Liver (tissue), 9 donors: ENCODE results near the gene DHRSX. TPM values are rescaled to one million over a fixed set of nuclear protein-coding genes. Genes with fewer than 3 reads are reported as not detected.
"Not testable (repeated sequence)": the region's sequence is repeated elsewhere in the genome, so short reads cannot be mapped to it uniquely, and the experiment has no call there.

Experiments used
- DNase-seq: peaks from one replicate; pipeline ENCODE4 v3.0.0-alpha.2; 2017; ENCODE audit warnings: low spot score
- H3K27ac ChIP-seq, 2 donors: one replicate each; pipeline ENCODE4 v1.7.0; 2013; ENCODE audit warnings: inconsistent platforms in 2 of 2, low read length in 2 of 2, control low read depth in 1 of 2, low read depth in 1 of 2, mild to moderate bottlenecking in 1 of 2
- H3K27me3 ChIP-seq, 4 donors: one replicate each; pipeline versions ENCODE4 v1.6.1 to v1.7.0; 2013; ENCODE audit warnings: low read length in 3 of 4, inconsistent platforms in 1 of 4, mild to moderate bottlenecking in 1 of 4, moderate library complexity in 1 of 4; ENCODE audit not compliant: control insufficient read depth in 4 of 4, insufficient read depth in 4 of 4
- H3K36me3 ChIP-seq, 4 donors: one replicate each; pipeline versions ENCODE4 v1.6.1 to v1.7.0; 2013; ENCODE audit warnings: low read length in 3 of 4, mild to moderate bottlenecking in 3 of 4, low read depth in 1 of 4, moderate library complexity in 1 of 4; ENCODE audit not compliant: control insufficient read depth in 4 of 4, insufficient read depth in 3 of 4
- H3K4me1 ChIP-seq, 4 donors: one replicate each; pipeline versions ENCODE4 v1.6.1 to v1.7.0; 2013; ENCODE audit warnings: low read length in 3 of 4, mild to moderate bottlenecking in 3 of 4, moderate library complexity in 1 of 4; ENCODE audit not compliant: control insufficient read depth in 4 of 4, insufficient read depth in 4 of 4
- H3K4me3 ChIP-seq, 3 donors: one replicate each; pipeline versions ENCODE4 v1.6.1 to v1.7.0; 2013; ENCODE audit warnings: low read length in 3 of 3, control low read depth in 1 of 3, low read depth in 1 of 3, mild to moderate bottlenecking in 1 of 3
- H3K9ac ChIP-seq, 2 donors: one replicate each; pipeline ENCODE4 v1.7.0; 2013; ENCODE audit warnings: low read length in 2 of 2, mild to moderate bottlenecking in 2 of 2, moderate library complexity in 2 of 2, control low read depth in 1 of 2, low read depth in 1 of 2
- H3K9me3 ChIP-seq, 4 donors: one replicate each; pipeline versions ENCODE4 v1.6.1 to v1.7.0; 2013; ENCODE audit warnings: low read length in 3 of 4; ENCODE audit not compliant: control insufficient read depth in 4 of 4
- ATF3 ChIP-seq: IDR thresholded peaks from 2 replicates; pipeline ENCODE4 v1.6.1; 2016; ENCODE audit warnings: antibody characterized with exemption
- EGR1 ChIP-seq, 2 donors: IDR thresholded peaks; 2 replicates each; pipeline ENCODE4 v1.6.1; 2016 to 2018; ENCODE audit warnings: antibody characterized with exemption in 2 of 2, low read depth in 2 of 2
- FOXA1 ChIP-seq: IDR thresholded peaks from 2 replicates; pipeline ENCODE4 v1.6.1; 2016; ENCODE audit warnings: antibody characterized with exemption
- FOXA2 ChIP-seq: IDR thresholded peaks from 2 replicates; pipeline ENCODE4 v1.6.1; 2016; ENCODE audit warnings: antibody characterized with exemption
- GABPA ChIP-seq, 2 donors: IDR thresholded peaks in 1 of 2; conservative IDR thresholded peaks in 1 of 2; 2 replicates each; pipeline ENCODE4 v1.6.1; 2016; ENCODE audit warnings: antibody characterized with exemption in 2 of 2, mild to moderate bottlenecking in 1 of 2, moderate library complexity in 1 of 2
- HNF4A ChIP-seq, 2 donors: conservative IDR thresholded peaks; 2 replicates each; pipeline ENCODE4 v1.6.1; 2016; ENCODE audit warnings: antibody characterized with exemption in 2 of 2, mild to moderate bottlenecking in 2 of 2
- HNF4G ChIP-seq: IDR thresholded peaks from 2 replicates; pipeline ENCODE4 v1.6.1; 2016; ENCODE audit warnings: antibody characterized with exemption
- JUND ChIP-seq, 2 donors: IDR thresholded peaks; 2 replicates each; pipeline ENCODE4 v1.6.1; 2016; ENCODE audit warnings: antibody characterized with exemption in 2 of 2
- MAX ChIP-seq: IDR thresholded peaks from 2 replicates; pipeline ENCODE4 v1.6.1; 2016; ENCODE audit warnings: antibody characterized with exemption
- NR2F2 ChIP-seq: IDR thresholded peaks from 2 replicates; pipeline ENCODE4 v1.6.1; 2016; ENCODE audit warnings: antibody characterized with exemption
- RAD21 ChIP-seq, 2 donors: IDR thresholded peaks; 2 replicates each; pipeline ENCODE4 v1.6.1; 2016; ENCODE audit warnings: antibody characterized with exemption in 2 of 2, mild to moderate bottlenecking in 2 of 2
- REST ChIP-seq: IDR thresholded peaks from 2 replicates; pipeline ENCODE4 v1.6.1; 2016; ENCODE audit warnings: antibody characterized with exemption, mild to moderate bottlenecking
- SP1 ChIP-seq: IDR thresholded peaks from 2 replicates; pipeline ENCODE4 v1.6.1; 2018; ENCODE audit warnings: antibody characterized with exemption, mild to moderate bottlenecking
- TAF1 ChIP-seq: conservative IDR thresholded peaks from 2 replicates; pipeline ENCODE4 v1.6.1; 2016; ENCODE audit warnings: antibody characterized with exemption, mild to moderate bottlenecking
- YY1 ChIP-seq: IDR thresholded peaks from 2 replicates; pipeline ENCODE4 v1.6.1; 2016; ENCODE audit warnings: antibody characterized with exemption, mild to moderate bottlenecking
- ZBTB33 ChIP-seq: IDR thresholded peaks from 2 replicates; pipeline ENCODE4 v1.6.1; 2016; ENCODE audit warnings: antibody characterized with exemption
- WGBS: extraction: QIAGEN DNeasy Blood & Tissue Kit; methylation state at CpG from one replicate; pipeline ENCODE4 v1.1.7; 2013; 5-methylcytosine and 5-hydroxymethylcytosine counted together
- polyA plus RNA-seq, 2 donors: library from polyadenylated mRNA; stranded (reverse) in 1 of 2; unstranded in 1 of 2; fragments of 200-250 nt in 1 of 2; fragments of >200 nt in 1 of 2; fragmentation: Nextera tagmentation in 1 of 2; extraction: Ambion mirVana in 1 of 2; gene quantifications; one replicate each; pipeline versions ENCODE4 v1.2.1 to v1.2.3, GENCODE V29; 2013 to 2015
- total RNA-seq, 2 donors: library from RNA; depleted of rRNA; stranded (reverse); fragments of >200 nt; gene quantifications; one replicate each; pipeline ENCODE4 v1.2.3, GENCODE V29; 2014
- donor health status: healthy.
- donor health status: healthy.
- donor health status: healthy.
- donor health status: healthy.
- donor health status: healthy.

DHRSX gene
- total and polyA plus RNA-seq, 4 donors: 17.2 to 35.2 (median 23.3) TPM

GRCh38 chrX:2390754-2391153 lies 110.0 kb downstream of the DHRSX start (continued):
- no peak for TF ChIP-seq REST
- TF ChIP-seq YY1: no peak
- TF ChIP-seq EGR1 (IDR thresholded peaks at IDR 0.05; ENCODE audit: low read depth in 2 of 2): no peak
- no peak for TF ChIP-seq SP1
- TF ChIP-seq HNF4G: no peak
- no peak for TF ChIP-seq JUND (IDR thresholded peaks at IDR 0.05)
- TF ChIP-seq GABPA (IDR thresholded peaks at IDR 0.05 in 1 of 2, conservative IDR thresholded peaks at IDR 0.05 in 1 of 2): no peak
- no peak for TF ChIP-seq RAD21 (IDR thresholded peaks at IDR 0.05)
- TF ChIP-seq FOXA2: no peak
- no peak for TF ChIP-seq TAF1

- H3K4me3 ChIP-seq, H3K4me1 ChIP-seq, DNase-seq, H3K27ac ChIP-seq, H3K9ac ChIP-seq, H3K27me3 ChIP-seq, H3K36me3 ChIP-seq, H3K9me3 ChIP-seq: not testable (repeated sequence)
- WGBS: 98% methylated on average over 15 of the region's 15 CpGs
These were observed 111.0 kb downstream of the DHRSX start for GRCh38 chrX:2389731-2390130.

GRCh38 chrX:2389324-2389723 lies 111.5 kb downstream of the DHRSX start:
- Histone ChIP-seq H3K36me3 (peaks cover 0 to 5% (median 4%) of the 10 kb centered on the region in 4 donors), H3K4me3 (no peak overlapping the region), H3K9ac (no peak overlapping the region), H3K4me1 (no peaks in the 10 kb centered on the region), H3K27ac (no peak overlapping the region), H3K9me3 (peaks cover 0 to 5% (median 0%) of the 10 kb centered on the region in 4 donors), H3K27me3 (no peaks in the 10 kb centered on the region)
- no peak for TF ChIP-seq ATF3
- no peak for TF ChIP-seq MAX
- no peak for TF ChIP-seq TAF1
- TF ChIP-seq REST: no peak
- TF ChIP-seq NR2F2: no peak
- no peak for TF ChIP-seq YY1
- no peak for TF ChIP-seq RAD21 (IDR thresholded peaks at IDR 0.05)
- no peak for TF ChIP-seq HNF4A (conservative IDR thresholded peaks at IDR 0.05)
- TF ChIP-seq FOXA2: no peak
- no peak for TF ChIP-seq GABPA (IDR thresholded peaks at IDR 0.05 in 1 of 2, conservative IDR thresholded peaks at IDR 0.05 in 1 of 2)
- no peak for TF ChIP-seq HNF4G
- no peak for TF ChIP-seq ZBTB33
- no peak for TF ChIP-seq JUND (IDR thresholded peaks at IDR 0.05)
- no peak for TF ChIP-seq FOXA1
- 97% methylated on average over 6 of the region's 6 CpGs for WGBS
- no peak for DNase-seq
